Ascending aorta (tissue), 2 donors: ENCODE data around the gene CRYBG1. TPM values are rescaled to one million over a fixed set of nuclear protein-coding genes. Genes with fewer than 3 reads are reported as not detected.

Experiments
- DNase-seq, 2 donors: peaks; one replicate each; pipeline ENCODE4 v3.0.0-alpha.2; 2019; ENCODE audit warnings: low spot score in 2 of 2
- H3K27ac ChIP-seq, 2 donors: fragments of 200-600 bp; sonication (generic); one replicate each; pipeline ENCODE4 v1.5.1; 2016 to 2017; ENCODE audit warnings: mild to moderate bottlenecking in 1 of 2
- H3K27me3 ChIP-seq: fragments of 200-600 bp; sonication (generic); one replicate; pipeline ENCODE4 v1.5.1; 2017
- H3K36me3 ChIP-seq, 2 donors: fragments of 200-600 bp; sonication (generic); one replicate each; pipeline ENCODE4 v1.5.1; 2016
- H3K4me1 ChIP-seq, 2 donors: fragments of 200-600 bp; sonication (generic); one replicate each; pipeline ENCODE4 v1.5.1; 2016 to 2017; ENCODE audit warnings: mild to moderate bottlenecking in 1 of 2
- H3K4me3 ChIP-seq, 2 donors: fragments of 200-600 bp; sonication (generic); one replicate each; pipeline ENCODE4 v1.5.1; 2016 to 2017; ENCODE audit warnings: mild to moderate bottlenecking in 1 of 2
- H3K9me3 ChIP-seq, 2 donors: fragments of 200-600 bp; sonication (generic); one replicate each; pipeline ENCODE4 v1.5.1; 2016
- intact Hi-C: fragments of 100-400 bp; cut with DNase I; formaldehyde crosslinking; loops from one replicate; pipeline ENCODE4 v1.15.1; 2023
- total RNA-seq: library from RNA; depleted of rRNA; stranded (reverse); fragments of >200 nt; gene quantifications from one replicate; pipeline ENCODE4 v1.1.0, GENCODE V29; 2016
- TF ChIP-seq, protein P1 (sequence below), 3 experiments: fragments of 200-600 bp in 2 of 3; fragments of 450-650 bp in 1 of 3; sonication (generic) in 2 of 3; IDR thresholded peaks; one replicate each; pipeline ENCODE4 v1.5.1; 2016 to 2019; ENCODE audit warnings: antibody characterized with exemption in 3 of 3, mild to moderate bottlenecking in 1 of 3, moderate library complexity in 1 of 3

Gene CRYBG1
- total RNA-seq, 1 donor from 2014 or later = 6.5 TPM

DNA sequence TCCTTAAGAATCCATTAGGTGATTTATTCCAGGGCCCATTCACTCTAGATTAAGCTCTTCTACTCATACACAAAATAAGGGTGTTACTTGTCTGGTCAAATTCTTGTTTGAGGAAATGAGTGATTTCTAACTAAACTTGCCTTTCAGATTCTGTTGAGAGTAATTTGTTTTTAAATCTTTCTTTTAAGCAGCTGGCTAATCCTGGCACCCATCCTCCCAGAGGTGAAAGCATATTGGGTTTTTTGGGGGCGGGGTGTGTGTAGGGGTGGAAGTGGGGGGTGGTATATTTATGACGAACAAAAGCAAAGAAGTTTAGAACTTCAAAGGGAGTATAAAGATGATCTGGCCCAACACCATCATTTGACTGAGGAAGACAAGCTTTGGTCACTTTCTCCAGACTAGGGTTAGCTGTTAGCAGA, 174.1 kb downstream of the CRYBG1 start:
- H3K27me3 ChIP-seq = no peaks in the 10 kb centered on the region

DNA sequence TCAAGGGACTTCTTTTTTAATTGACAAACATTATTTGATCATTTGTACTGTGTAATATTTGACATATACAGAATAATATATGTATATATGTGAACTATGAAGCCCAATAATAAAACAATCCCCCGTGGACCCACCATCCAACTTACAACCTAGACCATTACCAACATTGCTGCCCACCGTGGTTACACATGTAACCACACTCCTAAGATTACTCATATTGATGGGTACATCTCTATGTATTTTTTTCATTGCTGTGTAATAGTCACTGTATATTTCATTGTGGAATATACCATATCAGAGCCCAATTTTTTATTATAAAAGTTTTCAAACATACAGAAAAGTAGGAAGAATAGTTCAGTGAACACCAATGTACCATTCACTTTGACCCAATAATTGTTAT, 174.5 kb downstream of the CRYBG1 start:
- Histone ChIP-seq H3K9me3 (no peaks in the 10 kb centered on the region), H3K27me3 (no peaks in the 10 kb centered on the region), H3K36me3 (no peaks in the 10 kb centered on the region), H3K4me3 (no peak overlapping the region), H3K27ac (no peak overlapping the region), H3K4me1 (no peaks in the 10 kb centered on the region)
- intact Hi-C loops = no loop called here
- DNase-seq = no peak
- TF ChIP-seq, protein P1, sequence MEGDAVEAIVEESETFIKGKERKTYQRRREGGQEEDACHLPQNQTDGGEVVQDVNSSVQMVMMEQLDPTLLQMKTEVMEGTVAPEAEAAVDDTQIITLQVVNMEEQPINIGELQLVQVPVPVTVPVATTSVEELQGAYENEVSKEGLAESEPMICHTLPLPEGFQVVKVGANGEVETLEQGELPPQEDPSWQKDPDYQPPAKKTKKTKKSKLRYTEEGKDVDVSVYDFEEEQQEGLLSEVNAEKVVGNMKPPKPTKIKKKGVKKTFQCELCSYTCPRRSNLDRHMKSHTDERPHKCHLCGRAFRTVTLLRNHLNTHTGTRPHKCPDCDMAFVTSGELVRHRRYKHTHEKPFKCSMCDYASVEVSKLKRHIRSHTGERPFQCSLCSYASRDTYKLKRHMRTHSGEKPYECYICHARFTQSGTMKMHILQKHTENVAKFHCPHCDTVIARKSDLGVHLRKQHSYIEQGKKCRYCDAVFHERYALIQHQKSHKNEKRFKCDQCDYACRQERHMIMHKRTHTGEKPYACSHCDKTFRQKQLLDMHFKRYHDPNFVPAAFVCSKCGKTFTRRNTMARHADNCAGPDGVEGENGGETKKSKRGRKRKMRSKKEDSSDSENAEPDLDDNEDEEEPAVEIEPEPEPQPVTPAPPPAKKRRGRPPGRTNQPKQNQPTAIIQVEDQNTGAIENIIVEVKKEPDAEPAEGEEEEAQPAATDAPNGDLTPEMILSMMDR (IDR thresholded peaks at IDR 0.05) = no peak

More for the DNA sequence above, 174.1 kb downstream of the CRYBG1 start:
- Histone ChIP-seq H3K36me3 (no peaks in the 10 kb centered on the region), H3K4me1 (no peaks in the 10 kb centered on the region), H3K9me3 (no peaks in the 10 kb centered on the region), H3K4me3 (no peak overlapping the region), H3K27ac (no peak overlapping the region)
- intact Hi-C loops = no loop called here
- TF ChIP-seq, protein P1 (IDR thresholded peaks at IDR 0.05) = no peak
- DNase-seq = no peak

DNA sequence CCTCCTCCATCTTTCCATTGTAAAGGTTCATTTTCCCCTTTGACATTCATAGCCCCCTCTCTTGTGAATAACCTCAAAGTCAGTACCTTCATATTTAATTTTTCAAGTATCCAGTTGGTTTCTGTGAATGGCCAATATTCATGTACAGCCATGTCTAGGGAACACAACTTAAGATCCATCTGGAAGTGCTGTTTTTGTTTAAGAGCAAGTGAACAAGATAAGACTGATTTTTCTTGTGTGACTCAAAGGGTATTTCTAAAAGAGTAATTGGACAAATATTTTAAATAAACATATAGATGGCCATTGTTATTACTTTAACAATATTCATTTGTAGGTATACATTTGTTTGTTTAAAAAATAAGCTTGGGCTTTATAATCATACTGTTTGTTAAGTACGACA, 175.8 kb downstream of the CRYBG1 start:
- H3K36me3 ChIP-seq = no peaks in the 10 kb centered on the region
- H3K4me1 ChIP-seq = no peaks in the 10 kb centered on the region
- H3K27me3 ChIP-seq = no peaks in the 10 kb centered on the region
- TF ChIP-seq, protein P1 (IDR thresholded peaks at IDR 0.05) = no peak
- H3K27ac ChIP-seq = no peak overlapping the region
- intact Hi-C loops = no loop called here
- H3K9me3 ChIP-seq = no peaks in the 10 kb centered on the region
- no peak overlapping the region for H3K4me3 ChIP-seq
- DNase-seq = no peak

DNA sequence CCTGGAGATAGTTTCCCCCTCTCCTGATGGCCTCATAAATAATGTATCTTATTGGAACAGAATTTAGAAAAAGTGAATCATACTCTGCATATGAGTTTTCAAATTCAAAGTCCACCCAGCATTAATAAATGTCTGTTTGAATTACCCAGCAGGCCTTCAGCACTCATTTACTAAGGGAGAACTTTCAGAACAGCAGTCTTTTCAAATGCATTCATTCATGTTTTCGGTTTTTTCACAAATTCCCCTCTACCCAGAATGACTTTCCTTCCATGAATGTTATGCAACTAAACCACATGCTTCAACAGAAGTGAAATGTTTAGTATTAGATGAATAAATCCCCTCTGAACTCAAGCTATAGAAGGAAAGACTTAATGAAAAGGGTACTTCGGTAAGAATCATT, 176.3 kb downstream of the CRYBG1 start:
- Histone ChIP-seq H3K9me3 (no peaks in the 10 kb centered on the region), H3K27me3 (no peaks in the 10 kb centered on the region), H3K4me1 (no peaks in the 10 kb centered on the region), H3K36me3 (no peaks in the 10 kb centered on the region), H3K4me3 (no peak overlapping the region), H3K27ac (no peak overlapping the region)
- no peak for DNase-seq
- intact Hi-C loops = no loop called here
- TF ChIP-seq, protein P1 (IDR thresholded peaks at IDR 0.05) = no peak

DNA sequence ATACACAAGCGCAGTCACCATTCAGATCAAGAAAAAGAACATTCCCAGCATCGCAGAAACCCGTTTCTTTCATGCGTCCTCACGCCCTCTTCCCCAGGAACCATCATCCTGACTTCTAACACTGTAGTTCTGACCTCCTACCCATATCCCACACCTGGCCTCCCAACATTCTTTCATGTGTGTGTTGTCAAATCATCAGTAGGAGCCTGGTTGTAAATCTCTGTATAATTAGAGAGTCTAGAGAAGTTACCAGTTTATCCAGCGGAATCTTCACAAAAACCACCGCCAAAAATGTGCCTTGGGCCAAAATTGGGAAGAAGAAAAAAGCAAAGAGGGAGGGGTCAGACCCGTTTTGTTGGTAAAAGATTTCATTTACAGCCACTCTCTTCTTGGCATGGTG, 177.1 kb downstream of the CRYBG1 start:
- Histone ChIP-seq H3K27ac (no peak overlapping the region), H3K4me3 (no peak overlapping the region), H3K4me1 (no peaks in the 10 kb centered on the region), H3K9me3 (no peaks in the 10 kb centered on the region), H3K36me3 (no peaks in the 10 kb centered on the region), H3K27me3 (no peaks in the 10 kb centered on the region)
- intact Hi-C loops = no loop called here
- no peak for DNase-seq
- TF ChIP-seq, protein P1 (IDR thresholded peaks at IDR 0.05) = no peak

DNA sequence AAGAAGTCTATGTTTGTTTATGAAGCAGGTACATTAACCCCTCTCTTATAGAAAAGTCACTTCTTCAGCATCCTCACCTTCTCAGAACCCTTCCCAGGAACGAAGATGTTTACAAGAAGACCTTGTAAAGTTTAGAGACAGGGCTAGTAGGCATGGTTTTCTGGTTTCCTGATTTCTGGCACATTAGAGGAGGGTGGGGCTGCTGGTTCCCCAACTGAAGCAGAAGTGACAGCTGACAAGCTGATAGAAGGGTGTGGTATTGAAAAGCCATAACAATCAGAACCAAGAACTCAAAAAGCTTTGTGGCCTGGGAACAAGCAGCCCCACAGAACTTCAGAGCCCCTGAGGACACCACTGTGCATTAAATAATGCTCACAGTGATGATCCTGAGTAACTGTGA, 177.6 kb downstream of the CRYBG1 start:
- no peaks in the 10 kb centered on the region for H3K4me1 ChIP-seq
- intact Hi-C loops = no loop called here
- H3K36me3 ChIP-seq = no peaks in the 10 kb centered on the region
- no peaks in the 10 kb centered on the region for H3K27me3 ChIP-seq
- no peak overlapping the region for H3K4me3 ChIP-seq
- no peak overlapping the region for H3K27ac ChIP-seq
- no peaks in the 10 kb centered on the region for H3K9me3 ChIP-seq
- DNase-seq = no peak
- TF ChIP-seq, protein P1 (IDR thresholded peaks at IDR 0.05) = no peak
